ENCODE measurements around the gene CTNNBIP1.
A peak's percentile ranks its signal among the peaks of the same experiment; 100 is the strongest.
"Not testable (repeated sequence)": the region's sequence is repeated elsewhere in the genome, so short reads cannot be mapped to it uniquely, and the experiment has no call there.

Gene CTNNBIP1

DNA sequence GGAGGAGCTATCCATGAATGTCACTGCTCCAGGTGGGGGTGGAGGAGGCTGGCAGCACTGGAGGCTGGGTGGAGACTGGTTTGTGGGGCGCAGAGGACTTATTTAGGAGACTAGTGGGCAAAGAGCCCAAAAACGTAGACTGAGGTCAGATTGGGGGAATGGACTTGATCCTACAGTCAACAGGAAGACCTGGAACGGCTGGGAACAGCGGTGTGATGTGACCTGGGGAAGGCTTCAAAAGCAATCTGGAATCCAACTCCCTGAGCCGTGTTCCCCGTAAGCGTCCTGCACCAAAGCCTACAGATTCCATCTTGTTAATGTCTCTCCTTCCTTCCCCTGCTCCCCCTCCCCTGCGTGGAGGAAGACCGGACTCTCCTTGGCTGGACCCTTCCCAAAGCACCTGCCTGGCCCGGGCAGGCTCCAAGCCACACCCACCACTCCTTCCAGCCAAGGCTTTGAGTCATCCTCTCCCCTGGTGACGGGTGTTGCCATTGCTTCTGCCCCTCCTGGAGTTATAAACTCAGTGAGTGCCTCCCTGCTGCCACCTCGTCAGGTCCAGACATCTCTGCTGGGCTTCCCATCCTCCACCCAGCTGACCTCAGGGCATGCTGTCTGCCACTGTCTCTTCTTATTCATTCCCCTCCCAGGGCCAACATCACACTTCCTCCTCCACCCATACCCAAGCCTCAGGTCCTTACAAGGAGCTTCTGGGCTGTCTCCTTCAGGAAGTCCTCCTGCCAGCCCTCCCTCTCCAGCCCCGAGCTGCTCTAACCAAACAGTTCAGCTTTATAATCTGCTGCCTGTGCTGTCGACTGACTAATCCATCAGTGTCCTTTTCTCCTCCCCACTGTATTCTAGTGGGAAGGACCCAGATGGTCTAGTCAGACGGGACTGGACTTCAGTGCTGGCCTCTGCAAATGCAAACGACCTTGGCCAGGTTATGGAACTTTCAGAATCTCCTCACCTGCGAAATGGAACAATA lies 84.7 kb downstream of the CTNNBIP1 start:
- DNase-seq = peak; percentile 39 to 41

DNA sequence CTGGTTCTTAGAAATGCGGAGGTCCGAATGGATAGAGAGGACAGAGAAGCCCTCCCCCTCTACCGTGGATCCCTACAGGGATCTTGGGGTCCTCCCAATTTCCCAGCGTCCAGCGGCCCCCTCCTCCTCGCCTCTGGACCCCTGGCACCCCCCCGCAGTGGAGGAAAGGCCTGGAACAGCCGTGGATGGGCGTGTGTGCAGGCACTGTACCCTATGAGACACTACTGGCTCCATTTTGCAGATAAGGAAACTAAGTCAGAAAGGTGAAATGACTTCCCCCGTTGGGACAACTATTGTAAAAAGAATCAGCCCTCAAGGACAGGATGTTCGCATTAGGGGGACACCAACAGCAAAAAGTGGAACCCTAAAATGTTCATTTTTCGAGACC lies 85.4 kb downstream of the CTNNBIP1 start:
- no peak for DNase-seq

DNA sequence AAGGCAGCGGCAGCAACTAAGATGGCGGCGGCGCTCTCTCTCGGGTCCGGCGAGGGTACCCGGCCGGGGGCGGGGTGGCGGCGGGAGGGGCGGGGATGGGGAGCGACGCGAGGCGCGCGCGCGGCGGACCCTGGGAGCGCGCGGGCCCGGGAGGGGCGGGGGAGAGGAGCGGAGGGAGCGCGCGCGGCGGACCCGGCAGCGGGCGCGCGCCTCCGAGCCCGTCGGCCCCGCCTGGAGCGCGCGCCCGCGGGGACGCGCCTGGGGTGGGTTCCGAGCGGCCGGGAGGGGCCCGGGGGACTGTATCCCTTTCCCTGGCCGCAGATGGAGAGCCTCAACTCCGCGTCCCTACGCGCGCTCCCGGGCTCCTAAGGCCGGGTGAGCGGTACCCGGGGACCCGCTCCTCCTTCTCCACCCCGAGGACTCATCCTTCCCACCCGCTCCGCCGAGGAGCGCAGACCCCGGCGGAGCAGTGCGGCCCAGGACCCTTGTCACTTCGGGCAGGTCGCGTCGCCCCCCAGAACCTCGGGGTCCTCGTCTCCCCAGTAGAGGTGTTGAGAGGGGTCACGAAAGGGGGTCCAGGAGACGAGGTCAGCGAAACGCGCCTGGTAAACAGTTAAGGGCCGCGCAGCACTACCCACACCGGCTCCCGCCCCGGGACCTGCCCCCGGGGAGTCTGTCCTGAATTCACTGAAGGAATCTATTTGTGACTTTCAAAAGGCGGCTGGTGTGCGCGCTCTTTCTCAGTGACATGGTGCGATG lies 85.9 kb downstream of the CTNNBIP1 start, which contains the start of gene CLSTN1:
TSS of gene CLSTN1 (minus strand) at position 23 of the 759 bp plus-strand sequence. CDS start 232 bp downstream, outside the sequence.
- DNase-seq = peak; percentile 89 to 90

DNA sequence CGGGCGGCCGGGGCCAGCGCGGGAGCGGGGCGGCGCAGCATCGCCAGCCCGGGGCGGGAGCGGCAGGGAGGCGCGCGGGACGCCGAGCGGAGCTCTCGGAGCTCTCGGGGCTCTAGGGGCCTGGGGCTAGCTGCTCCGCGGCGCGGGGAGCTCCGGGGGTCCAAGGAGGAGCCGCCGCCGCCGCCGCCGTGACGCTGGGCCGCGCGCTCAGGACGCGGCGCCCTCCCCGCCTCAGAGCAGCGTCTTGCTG lies 86.5 kb downstream of the CTNNBIP1 start:
- DNase-seq = no peak

DNA sequence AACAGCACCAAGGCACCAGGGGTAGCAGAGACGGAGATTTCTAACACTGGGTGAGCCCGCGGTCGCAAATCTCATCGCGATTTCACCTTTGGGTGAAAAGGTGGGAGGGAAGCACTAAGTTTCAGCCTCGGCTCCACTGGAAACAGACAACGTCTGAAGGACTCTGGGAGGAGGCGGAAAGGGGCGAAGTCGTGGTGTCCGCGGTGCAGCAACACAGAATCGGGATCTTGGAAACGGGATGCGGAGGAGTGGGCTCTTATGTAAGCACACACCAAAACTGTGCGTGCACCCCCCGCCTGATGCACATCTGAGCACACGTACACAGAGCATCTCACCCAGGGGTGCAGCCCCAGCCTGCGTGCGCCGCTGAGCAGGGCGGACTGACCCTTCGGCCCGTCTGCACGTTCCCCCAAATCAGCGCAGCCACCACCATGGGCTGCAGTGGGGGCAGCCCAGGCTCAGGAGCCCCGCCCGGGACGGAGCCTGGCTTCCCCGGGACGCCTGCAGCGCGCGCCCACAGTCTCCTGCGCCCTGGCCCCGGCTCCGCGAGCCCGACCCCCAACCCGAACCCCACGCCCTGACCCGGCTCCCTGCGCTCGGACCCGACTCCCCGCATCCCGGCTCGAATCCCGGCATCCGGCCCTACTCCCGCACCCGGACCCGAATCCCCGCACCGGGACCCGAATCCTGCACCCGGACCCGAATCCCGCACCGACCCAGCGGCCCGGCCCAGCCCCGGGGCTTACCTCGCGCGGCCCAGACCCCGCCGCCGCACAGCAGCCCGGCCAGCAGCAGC lies 87.0 kb downstream of the CTNNBIP1 start:
- DNase-seq = no peak

DNA sequence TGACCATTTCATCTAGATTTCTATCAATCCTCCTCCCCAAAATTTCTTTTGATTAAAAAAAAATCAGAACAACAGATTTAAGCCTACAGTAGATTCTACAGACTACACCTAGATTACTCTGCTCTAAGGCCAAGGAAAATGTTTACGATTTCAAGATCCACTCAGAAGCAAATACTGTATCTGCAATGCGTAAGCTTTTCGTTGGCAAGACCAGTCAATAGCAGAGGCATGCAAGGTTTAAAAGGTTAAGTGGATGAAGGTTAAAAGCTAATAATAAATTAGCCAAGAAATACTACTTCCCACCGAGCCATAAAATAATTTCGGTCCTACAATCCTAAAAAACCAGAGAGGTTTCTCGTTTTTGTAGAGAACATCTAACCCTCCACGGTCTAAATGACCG lies 87.6 kb downstream of the CTNNBIP1 start:
- no peak for DNase-seq

DNA sequence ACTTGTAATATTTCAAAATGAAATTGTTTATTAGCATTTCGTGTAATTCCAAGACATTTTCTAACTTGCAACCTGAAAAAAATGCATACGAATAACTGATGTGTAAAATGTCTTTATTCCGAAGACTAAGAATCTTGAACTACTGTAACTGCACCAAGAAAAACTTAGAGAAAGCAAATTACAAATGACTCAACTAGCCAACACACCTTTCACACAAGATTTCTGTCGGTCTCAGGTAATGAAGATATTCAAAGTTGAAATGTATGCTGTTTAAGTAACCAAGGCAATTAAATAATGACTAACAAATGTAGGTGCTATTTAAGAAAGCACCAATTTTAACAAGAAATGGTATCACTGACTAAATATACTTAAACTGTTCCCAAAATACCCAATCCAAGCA lies 88.4 kb downstream of the CTNNBIP1 start:
- DNase-seq = no peak

DNA sequence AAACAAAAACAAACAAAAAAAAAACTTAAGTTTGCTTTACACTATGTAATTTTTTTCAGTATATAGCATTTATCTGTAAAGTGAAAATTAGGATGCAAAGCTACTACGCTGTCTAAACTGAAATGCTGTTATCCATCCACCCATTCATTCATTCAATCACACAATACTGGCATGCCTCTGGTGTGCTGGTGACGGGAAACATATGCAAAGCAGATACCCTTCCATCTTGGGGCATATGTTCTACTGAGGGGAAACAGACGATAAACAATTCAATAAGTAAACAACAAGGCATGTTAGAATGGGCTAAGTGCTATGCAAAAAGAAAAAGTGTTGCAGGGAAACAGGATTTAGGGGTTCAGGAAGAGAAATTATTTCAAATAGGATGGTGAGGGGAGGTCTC lies 89.5 kb downstream of the CTNNBIP1 start:
- DNase-seq = no peak

DNA sequence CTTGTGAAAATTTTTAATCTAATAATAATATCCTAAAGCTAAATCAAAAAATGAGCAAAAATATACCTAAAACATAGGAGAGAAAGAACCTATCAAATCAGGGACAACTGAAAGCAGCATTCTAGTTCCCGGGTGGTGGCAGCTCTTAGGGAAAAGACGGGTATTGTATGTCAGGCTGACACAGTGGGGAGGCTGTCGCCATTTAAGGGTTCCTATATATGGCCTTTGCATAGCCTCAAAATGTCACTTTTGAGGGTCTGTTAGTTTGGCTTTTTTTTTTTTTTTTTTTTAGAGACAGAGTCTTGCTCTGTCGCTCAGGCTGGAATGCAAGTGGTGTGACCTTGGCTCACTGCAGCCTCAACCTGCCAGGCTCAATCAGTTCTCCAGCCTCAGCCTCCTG lies 92.3 kb downstream of the CTNNBIP1 start:
- DNase-seq = no peak

DNA sequence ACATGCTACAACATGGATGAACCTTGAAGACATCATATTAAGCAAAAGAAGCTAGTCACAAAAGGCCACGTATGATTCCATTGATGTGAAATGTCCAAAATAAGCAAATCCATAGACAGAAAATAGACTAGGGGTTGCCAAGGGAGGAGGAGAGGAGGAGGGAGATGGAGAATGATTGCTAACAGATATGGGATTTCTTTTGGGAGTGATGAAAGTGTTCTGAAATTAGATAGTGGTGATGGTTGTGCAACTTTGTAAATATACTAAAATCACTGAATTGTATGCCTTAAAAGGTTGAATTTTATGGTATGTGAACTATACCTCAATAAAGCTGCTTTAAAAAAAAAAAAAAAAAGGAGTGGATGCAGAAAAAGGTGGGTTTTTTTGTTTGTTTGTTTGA lies 93.9 kb downstream of the CTNNBIP1 start:
- no peak for DNase-seq

DNA sequence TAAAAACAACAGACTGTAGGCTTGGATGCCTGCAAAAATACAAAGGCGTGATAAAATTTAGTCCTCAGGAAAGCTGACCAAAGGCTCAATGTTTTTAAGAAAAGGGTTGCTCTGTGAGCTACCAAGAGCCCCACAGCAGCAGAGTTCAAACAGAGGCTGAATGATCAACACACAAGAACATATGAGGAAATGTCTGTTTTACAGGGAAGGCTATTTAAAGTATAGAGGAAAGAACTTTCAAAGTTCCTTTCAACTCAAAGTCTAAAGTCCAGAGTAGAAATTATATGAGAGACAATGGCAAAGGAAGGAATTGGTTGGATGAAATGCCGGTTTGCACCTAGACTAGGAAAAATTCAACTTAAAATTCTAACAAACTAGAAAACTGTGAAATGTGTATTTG lies 94.9 kb downstream of the CTNNBIP1 start:
- DNase-seq = no peak

DNA sequence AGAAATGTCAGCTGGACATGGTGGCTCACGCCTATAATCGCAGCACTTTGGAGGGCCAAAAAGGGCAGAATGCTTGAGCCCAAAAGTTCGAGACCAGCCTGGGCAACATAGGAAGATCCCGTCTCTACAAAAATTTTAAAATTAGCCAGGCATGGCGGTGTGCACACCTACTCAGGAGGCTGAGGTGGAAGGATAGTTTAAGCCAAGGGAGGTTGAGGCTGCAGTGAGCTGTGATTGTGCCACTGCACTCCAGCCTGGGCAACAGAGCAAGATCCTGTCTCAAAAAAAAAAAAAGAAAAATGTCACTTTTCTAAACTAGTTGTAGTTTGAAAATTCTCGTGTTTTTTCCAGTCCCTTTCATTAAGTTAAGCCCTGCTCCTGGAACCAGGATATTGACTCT lies 95.5 kb downstream of the CTNNBIP1 start:
- DNase-seq = no peak

DNA sequence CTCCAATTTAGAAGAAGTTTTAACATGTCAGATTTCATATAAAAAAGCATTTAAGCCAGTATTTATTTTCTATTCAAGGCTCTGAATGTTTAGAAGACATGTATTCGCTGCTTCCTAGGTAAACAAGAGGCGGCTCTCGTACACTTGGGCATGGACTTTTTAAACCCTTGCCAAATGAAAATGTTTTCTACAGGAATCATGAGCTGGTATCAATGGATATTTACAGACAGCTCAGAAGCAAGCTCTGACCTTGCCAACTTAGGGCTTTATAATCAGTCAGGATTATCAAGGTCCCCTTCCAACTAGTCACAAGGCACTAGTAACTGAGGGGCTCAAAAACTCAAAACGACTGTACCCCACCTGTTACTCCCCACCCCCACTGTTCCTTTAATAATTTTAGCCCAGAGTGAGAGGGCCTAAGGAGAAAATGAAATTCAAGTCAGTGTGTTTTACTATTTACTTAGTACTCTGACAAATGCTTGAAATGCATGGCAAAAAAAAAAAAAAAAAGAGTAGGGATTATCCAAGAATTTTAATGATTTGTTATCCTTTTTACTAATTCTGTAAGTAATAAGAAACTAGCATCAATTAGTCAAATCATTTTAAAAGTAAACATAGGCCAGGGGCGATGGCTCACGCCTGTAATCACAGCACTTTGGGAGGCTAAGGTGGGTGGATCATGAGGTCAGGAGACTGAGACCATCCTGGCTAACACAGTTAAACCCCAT lies 98.7 kb downstream of the CTNNBIP1 start:
- no peak for DNase-seq

DNA sequence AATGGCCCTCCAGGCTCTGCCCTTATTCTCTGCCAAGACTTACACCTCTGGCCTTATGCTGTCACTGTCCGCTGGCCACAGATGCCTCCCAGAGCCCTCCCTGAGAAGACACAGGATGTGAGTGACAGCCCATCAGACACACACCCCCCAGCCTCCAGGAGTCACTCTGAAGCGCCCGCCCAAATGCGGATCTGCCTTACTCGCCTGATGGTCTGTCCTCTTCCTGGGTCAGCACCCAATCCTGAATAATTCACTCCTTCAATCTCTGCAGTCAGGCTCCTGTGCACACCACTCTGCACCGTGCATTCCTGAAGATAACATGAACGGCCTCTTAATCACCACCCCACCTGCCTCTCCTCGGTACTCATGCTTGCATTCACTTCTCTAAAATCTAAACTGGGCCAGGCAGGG lies 101.0 kb downstream of the CTNNBIP1 start:
- no peak for DNase-seq

DNA sequence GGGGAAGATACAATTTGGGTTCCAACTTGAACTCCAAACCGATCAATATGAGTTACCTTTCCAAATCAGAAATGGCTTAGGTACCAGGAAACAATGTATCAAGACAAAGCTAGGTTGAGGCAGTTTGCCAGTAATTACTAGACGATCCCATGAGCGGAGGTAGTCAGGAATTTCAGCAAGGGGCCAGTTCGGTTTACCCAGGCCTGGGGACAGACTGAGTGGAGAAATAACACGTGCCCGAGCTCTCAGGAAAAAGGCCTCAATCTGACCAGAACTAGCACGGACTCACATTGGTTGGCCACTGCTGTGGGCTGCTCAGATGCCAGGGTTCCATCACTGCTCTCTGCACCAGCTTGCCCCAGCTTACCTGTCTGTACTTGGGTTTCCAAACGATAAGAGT lies 101.6 kb downstream of the CTNNBIP1 start:
- no peak for DNase-seq

DNA sequence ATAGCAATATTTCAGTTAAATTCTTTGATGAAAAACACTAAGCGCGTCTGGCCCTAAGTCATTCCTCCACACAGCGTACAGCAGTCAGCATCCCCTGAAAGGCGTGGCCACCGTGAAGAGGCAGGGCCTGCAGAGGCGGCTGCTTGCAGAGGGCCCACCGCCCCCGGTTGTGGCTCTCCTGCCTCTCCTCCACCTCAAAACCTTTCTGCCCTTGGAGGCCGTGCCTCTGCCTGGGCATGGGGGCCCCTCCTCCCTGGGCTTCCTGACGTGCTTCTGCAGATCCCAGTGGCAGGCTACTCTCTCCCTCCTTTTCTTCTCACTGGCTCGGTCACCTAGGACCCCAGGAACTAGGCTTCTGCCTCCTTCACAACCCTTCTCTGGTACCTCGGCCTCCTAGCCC lies 102.5 kb downstream of the CTNNBIP1 start:
- DNase-seq = no peak

DNA sequence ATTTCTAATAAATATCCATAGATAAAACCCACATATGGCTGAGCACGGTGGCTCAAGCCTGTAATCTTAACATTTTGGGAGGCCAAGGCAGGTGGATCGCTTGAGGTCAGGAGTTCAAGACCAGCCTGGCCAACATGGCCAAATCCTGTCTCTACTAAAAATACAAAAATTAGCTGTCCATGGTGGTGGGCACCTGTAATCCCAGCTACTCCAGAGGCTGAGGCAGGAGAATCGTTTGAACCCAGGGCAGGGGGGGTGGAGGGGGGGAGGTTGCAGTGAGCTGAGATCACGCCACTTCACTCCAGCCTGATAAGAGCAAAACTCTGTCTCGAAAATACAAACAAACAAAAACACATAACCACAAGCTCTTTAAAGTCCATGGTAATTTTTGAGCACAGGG lies 104.1 kb downstream of the CTNNBIP1 start:
- DNase-seq = not testable (repeated sequence)

DNA sequence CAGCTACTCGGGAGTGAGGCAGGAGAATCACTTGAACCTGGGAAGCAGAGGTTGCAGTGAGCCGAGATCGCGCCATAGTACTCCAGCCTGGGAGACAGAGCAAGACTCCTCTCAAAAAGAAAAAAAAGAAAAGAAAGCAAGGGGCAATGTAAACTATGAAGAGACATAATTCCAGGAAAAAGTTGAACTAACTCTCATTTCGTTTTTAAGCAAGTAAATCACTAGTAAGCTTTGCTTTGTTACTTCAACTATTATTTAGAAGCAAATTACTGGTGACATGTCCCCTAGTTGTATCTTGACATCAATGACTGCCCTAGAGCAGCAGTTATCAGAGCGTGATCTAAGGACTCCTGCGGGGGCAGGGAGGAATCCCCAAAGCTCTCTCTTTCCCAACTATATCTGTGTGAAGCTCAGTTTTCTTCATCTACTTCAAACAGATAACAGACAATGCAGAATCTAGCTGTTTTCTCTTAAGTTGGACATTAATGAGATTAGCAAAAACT lies 105.0 kb downstream of the CTNNBIP1 start:
- no peak for DNase-seq

DNA sequence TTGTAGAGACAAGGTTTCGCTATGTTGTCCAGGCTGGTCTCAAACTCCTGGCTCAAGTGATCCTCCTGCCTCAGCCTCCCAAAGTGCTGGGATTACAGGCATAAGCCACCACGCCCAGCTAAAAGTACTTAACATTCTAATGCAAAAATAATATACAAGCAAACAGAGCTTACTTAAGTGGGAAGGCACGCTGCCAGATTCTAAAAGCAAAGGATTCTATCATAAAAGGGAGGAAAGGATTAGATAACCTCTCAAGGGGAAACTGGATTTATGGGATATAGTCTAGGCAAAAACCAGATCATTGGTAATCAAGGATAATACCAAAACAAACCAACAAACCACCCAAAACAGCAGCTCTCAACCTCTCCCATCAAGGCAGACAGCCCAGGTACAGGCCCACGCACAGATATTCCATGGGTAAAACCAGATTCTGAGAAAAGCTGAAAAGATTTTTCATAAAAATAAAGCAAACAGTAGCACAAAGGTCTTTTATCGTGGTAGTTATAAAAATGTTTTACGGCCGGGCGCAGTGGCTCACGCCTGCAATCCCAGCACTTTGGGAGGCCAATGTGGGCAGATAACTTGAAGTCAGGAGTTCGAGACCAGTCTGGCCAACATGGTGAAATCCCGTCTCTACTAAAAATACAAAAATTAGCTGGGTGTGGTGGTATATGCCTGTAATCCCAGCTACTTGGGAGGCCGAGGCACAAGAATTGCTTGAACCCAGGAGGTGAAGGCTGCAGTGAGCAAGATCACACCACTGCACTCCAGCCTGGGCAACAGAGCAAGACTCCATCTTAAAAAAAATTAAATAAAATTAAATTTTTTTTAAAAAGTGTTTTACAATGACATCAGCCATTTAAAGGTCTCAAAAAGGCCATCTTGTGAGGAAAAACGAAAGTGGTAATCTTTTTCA lies 106.8 kb downstream of the CTNNBIP1 start:
- DNase-seq = not testable (repeated sequence)

DNA sequence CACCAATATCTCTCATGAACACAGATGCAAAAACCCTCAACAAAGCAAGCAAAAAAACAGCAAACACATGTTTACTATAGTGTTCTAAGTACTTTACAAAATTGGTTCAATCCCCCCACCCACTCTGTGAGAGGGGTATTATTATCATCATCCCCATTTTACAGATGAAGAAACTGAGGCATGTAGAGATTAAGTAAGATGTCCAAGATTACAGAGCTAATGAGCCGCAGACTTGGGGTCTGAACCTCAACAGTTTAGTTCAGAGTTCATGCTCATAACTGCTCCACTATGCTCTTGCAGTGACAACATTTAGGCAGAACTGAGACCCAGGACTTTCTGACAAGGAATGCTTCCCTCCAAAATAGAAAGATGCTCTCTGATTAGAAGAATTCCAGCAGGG lies 108.2 kb downstream of the CTNNBIP1 start:
- DNase-seq = no peak

Data from activated CD4-positive, alpha-beta T cell treated with anti-CD3 and anti-CD28 coated beads, Interleukin-2, amount 50 U/mL, for 4 hours (primary cell).